GM21786 (cell line): Measurements from ENCODE around the gene BABAM2.

Experiments used
- ATAC-seq: cut with Tn5 transposase; IDR thresholded peaks from one replicate; pipeline ENCODE4 v1.9.1; 2021; ENCODE audit not compliant: unreplicated experiment

BABAM2 gene

DNA sequence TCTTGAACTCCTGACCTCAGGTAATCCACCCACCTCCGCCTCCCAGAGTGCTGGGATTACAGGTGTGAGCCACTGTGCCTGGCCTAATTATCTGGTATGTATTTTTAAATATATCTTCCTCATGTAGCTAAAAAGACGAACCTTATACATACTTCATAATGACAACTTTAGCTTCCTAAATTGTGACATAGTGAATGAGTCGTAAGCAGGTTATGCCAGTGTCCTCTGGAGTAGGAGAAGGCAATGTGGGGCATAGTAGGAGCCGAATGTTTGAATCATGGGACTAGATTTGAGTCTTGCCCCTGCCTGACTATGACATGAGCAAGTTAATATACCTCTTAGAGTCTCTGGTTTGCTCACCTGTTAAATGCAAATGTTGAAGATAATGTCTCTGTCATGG is 406.4 kb downstream of the BABAM2 start:
- ATAC-seq: no peak

DNA sequence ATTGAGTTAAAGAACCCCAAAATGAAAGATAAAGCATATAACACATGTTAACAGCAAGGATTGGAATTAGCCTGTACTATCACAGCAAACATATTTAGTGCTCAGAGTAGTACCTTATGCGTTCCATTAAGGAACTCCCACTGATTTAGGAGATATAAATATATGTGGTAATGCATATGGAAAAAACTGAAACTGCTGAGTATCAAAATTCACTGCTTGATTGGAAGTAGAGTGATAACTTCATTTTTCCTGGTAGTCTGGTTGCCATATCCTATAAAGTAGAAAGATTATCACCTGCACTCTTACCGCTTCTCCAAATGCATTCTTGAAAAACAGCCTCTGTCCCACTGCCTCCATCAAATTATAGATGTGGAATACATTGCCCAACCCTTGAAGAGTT is 407.0 kb downstream of the BABAM2 start:
- ATAC-seq: no peak

DNA sequence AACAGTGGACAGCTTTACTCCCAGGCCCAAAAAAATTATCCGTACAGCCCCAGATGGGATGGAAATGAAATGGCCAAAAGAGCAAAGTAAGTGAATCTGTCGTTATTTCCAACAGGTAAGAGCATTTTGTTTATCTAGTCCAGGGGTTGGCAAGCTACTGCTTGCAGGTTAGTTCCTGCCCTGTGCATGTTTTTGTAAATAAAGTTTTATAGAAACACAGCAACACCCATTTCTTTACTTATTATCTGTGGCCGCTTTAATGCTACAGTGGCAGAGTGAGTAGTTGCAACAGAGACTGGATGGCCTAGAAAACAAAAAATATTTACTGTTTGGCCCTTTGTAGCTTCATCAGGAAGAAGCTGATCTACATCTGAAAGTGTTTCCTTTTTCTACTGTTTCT is 407.9 kb downstream of the BABAM2 start:
- no peak for ATAC-seq

DNA sequence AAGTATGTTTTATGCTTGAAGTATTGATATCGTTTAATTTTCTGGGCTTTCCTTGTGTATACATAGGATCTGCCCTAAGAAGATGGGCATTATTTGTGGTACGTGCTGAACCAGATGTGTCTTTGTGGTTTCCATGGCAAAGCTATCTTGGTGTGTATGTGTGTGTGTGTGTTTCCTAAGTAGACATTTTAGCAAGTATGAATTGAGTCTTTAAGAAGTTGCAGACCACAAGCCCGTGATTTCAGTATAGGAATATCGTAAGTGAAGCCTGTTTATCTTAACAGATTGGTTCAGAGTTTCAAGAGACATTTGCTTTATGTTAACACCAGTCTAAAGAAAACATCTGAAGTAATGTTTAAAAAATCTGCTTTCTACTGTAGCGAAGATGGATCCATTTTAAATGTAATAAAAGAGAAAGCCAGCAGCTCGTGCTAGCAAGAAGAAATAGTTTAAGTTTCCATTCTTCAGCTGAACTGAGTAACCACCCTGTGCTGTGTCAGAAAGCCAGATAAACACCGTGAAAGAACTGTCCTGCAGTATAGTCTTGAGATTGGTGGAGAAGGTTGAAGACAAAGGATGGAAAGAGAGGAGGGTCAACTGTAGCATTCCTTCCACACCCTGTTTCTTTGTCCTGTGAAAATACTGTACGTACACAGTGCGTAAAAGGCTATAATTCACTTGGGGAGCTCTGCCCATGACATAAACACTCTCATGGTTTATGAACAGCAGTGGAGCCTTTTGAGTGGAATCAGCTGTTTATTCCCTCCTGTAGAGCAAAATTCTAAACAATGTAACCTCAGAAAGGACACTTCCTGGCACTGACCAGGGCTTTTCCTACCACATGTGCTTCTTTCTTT is 410.2 kb downstream of the BABAM2 start:
- no peak for ATAC-seq

DNA sequence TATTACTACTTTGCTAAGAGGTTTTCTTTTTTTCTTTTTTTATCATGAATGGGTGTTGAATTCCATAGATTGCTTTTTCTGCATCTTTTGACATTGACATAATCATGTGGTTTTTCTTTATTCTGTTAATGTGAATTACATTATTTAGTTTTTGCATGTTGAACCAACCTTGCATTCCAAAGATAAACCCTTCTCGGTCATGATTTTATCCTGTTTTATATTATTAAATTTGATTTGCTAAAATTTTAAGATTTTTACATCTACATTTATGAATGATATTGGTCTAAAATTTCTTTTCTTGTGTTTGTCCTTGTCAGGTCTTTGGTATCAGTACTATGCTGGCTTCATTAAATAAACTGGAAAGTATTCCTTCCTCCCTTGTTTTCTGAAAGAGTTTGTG is 414.7 kb downstream of the BABAM2 start:
- no peak for ATAC-seq

DNA sequence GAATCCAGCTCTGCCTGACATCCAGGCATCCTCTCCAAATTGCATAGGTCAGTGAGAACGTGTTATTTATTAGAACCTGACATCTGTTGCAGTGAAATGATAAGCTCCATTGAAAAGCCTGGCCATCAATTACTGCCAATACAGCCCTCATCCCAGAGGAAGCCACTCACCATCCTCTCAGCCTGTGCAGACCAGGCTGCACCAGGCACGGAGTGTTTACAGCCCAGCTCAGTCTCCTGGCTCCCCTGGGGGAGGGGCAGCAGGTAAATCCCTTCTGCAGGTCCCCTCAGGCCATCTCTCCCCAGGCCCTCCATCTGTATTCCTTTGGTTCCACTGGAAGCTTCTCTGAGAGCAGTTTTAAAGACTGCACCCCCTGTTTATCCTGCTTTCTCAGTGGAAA is 419.6 kb downstream of the BABAM2 start:
- no peak for ATAC-seq

DNA sequence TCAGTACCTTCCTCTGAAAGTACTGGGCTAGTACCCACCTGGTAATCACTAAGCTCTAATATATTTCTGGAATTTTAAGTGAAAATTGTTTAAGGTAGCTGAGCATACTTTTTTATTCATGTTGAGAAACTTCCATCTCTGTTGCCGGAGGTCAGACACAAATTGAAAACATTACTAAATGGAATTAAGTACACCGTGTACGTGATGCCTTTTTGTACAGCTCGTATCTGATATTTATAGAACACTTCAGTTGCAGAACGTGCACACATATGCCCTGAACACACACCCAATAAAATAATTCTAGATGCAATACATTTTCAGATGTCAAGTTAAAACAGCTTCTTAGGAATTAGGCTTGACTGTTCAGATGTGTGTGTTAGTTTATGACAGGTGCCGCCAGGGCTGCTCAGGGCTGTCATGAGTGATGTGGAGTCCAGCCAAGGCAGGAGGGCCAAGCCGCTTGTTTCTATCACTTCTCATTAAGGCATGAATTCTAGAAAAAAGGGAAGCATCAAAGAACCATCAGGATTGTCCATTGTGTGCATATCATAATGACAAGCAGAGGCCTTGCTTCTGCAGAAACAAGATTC is 421.2 kb downstream of the BABAM2 start:
- ATAC-seq: no peak

DNA sequence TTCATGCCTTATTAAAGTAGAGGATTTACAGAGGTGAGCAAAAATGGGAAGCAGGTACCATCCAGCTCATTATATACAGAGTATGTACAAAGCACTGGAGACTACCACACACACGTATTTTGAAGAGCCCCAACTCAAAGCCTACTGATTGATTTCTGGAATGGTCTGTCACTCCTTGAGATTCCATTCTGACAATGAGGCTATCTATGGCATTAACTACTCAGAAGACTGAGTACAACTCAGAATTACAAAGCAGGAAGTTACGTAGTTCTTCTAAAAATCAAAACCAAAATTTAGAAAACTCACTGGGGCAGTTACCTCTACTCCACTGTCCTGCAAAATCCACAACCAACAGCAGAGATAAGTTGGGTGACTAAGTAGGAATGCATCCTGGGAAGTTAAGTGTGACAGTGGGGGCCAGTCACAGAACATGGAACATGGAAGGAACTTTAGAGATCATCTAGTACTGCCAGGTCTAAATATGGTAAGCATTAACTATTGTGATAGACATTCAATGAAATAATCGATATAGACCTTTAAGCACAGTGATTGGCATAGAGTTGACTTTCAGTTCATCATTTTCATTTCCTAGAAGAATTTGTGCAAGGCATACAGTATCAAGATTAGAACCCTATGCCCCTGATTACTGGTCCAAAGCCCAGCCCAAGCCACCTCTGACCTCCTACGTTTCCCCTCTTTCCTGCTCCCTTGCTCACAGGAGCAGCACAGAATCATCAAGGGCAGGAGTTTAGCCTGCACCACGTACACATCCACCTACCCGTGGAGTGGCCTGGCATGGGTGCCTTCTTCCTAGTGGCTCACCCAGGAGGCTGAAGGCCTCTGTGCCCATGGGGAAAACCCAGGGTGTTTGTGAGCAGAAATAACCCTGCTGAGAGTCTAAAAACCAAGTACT is 422.0 kb downstream of the BABAM2 start:
- no peak for ATAC-seq

DNA sequence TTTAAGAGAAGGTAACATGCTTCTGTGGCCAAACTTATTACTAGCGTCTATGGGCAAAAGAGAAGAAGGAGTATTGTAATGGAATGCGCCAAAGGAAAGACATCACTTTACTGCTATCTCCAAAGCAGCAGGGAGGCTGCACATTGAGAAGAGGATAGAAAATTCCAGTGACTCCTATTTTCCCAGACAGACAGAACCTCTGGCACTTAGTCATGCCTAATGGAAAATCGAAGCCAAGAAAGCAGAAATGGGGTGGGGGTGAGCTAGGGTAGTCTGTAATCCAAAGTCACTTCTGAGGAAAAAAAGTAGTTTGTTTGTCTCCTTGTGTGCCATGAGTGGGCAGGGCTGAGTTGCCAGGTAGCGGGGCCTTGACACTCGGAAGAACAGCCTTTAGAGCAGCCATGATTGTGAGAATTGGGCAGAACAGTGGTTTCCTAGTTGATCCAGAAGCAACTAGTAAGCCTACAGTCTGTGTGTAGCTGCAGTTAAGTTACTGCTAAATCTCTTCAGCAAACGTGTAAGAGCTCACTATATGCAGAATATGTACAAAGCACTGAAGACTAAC is 422.8 kb downstream of the BABAM2 start:
- no peak for ATAC-seq

DNA sequence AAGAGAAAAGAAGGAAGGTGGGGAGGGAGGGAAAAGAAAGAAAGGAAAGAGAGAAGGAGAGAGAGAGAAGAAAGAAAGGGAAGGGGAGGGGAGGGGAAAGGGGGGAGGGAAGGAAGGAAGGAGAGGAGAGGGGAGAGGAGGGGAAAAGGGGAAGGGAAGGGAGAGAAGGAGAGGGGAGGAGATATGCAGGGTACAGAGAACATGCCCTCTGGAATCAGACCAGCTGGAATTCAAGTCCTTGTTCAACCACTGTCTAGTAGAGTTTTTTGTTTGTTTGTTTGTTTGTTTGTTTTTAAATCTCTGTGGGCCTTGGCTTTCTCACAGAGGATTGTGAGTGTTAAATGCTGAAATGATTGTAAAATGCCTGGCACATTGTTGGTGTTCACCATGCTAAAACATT is 424.4 kb downstream of the BABAM2 start:
- ATAC-seq: no peak

DNA sequence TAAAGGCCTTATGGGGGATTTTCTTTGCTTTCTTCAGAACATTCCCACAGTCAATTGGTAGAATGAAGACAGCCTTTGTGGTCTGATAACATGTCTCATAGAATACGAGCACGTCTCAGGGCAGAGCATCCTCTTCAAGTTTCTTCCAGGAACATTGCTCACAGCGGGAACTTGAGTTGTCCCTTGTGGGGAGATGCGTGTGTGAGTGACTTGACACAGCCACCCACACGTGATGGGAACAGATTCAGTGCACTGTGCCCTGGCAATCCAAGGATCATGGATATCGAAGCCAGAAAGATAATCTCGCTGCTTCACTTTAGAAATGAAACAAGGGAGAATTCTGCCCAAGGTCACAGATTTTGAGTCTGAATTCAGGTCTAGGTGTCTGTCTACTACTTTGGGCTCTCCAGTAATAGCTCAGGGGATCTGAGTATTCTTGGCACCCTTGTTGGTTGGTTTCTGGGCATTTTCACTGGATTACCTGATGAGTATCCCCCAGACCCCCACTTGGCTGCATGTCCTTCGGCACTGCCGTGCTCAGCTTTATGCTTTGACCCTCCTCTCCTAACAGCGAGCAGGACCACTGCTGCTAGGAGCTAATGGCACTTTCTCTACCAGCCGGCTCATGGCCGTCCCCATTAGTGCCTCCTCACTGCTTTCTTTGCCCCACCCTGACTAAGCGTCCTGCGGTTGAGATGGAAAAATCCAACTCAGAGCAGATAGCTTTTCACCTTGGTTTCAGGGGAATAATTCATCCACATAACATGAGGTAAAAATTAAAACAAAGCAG is 426.2 kb downstream of the BABAM2 start:
- no peak for ATAC-seq

DNA sequence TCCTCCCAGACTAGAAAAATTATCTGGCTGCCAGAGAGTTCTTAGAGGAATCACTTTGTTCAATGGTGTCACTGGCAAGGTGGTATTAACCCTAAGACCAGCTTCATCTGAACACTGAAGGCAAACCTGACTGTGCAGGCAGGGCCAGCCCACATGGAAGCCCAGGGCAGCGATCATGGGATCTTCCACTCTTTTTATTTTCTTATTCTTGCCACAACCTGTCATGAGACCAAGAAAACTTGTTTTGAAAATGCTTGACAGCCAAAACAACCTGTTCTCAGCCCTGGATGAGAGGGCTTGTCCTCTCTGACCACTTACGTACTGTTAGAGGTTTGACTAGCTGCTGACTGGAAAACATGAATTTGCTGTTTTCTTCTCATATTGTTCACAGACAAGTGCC is 426.9 kb downstream of the BABAM2 start:
- ATAC-seq: no peak

DNA sequence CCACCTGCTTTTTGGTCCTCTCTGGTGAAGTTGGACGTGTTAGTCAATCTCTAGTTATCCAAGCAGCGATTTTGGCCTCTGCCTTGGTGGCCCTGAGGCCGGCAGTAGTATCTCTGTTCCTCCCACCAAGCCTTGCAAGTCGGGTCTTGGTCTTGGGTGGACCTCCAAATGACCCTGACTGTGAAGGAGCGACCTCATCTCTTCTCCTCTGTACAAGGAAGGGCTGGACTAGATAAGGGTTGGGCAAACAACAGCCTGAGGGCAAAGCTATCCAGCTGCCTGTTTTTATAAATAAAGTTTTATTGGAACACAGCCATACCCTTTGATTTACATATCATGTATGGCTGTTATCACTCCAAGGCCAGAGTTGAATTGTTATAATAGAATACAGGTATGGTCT is 427.5 kb downstream of the BABAM2 start:
- no peak for ATAC-seq

DNA sequence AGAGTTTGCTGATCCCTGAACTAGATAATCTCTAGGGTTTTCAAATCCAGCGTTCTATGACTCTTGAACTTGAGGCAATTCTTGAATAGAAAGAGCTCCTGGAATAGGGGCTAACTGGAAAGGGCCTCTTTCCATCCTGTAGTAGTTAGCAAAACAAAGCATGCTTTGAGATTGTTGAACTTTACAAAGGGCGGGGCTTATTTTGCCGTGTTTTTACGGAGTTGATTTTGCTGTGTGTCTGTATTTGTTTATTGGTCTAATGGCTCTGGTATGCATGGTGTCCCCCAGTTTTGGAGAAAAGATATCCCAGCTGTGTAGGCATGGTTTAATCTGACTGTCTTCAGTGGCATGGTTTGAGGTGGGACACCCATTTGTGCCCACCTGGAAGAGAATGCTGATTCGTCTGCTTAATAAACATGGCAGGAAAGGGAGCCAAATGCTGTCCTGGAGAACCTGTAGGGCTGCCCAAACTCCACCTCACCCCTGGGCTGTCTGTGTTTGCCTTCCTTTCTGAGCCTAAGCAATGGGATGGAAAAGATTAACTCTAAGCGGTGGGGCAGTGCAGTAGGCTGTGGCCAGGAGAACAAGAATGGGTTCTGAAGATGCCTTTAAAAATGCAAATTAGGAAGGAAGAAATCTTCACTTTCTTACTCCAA is 428.1 kb downstream of the BABAM2 start:
- no peak for ATAC-seq

DNA sequence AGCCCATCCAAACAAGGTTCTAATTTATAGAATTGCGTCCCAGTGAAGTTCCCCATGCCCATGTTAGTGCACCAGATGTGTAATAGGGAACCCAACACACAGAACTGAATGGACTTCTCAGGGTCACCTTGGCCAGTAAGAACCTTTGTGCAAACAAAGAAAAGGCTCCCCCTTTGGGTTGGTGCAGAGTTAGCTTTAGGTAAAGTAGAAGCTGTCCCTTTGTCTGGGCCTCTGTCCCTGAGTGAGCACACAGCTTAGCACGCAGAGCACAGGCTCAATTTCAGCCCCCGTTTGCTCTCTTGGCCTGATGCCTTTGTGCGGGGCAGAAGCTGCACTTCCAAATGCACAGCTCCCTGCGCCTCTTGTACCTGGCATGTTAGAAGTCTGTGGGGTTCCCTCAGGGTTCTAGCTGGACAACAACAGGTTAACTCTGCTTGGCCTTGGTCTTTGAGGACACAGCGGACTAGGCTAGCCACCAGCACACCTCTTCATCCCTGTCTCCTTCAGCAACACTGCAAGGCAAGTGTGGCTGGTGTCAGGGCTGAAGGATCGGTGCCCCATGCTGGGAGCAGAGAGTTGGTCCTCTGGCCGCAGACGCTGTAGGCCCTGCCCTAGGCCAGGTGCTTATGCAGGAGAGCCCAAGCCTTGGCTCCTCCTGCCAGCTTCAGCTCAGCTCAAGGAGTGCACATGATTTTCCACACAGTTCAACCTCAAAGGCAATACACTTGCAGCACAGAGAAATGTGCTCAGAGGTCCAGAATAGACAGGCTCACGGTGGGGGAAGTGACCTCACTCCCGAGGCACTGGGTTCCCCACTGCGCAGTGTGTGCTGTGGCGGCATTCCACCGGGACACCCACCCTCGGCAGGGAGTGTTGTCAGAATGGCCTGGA is 428.8 kb downstream of the BABAM2 start:
- ATAC-seq: no peak

DNA sequence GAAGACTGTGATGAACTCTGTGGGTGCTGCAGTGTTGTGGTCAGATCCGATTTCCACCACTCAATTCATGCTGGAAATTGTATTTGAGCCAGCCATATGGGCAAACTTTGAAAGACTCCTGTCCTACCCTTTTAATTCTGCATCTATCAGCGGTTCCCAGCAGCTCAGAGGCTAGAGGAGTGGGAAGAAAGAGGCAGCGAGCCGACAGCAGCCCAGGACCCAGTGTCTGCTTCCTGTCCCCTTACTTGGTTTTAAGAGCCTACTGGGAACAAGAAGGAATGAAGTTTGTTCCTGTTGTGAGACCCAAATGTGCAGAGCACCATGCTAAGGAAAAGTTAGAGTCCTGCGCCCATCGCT is 429.5 kb downstream of the BABAM2 start:
- no peak for ATAC-seq

DNA sequence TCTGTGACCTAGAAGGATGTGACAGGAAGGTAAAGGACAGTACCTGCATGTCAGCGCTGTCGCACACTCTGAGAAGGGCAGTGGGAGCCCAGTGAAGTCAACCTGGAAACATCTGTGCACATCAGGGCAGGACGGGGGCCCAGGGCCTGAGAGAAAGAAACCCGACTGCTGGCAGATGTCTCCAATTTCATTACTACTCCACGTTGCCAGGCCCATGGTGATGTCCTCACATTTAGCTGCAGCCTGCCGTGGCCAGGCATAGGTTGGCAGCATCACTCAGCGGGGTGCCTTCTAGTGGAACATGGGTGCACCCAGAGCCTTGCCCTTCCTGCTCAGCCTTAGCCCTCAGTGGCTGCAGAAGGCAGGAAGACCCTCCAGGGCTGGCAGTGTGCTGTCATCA is 429.8 kb downstream of the BABAM2 start:
- ATAC-seq: no peak

DNA sequence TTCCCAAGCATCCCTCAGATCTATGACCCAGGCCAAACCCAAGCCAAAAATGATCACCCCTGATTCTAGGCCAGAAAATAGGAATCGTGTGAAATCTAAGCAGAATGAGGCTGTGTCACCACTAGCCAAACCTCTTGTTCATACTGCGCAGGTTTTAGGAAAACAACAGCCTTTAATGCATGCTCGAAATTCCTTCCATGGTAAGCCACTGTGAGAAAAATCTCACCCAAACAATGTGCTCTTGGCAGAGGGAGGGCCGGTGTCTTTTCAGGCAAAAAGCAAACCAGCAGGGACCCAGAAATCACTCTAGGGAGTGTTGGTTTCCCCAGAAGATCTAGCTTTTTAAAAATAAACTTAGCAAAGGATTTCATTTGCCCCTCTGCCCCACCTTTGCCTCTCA is 430.9 kb downstream of the BABAM2 start:
- ATAC-seq: no peak

DNA sequence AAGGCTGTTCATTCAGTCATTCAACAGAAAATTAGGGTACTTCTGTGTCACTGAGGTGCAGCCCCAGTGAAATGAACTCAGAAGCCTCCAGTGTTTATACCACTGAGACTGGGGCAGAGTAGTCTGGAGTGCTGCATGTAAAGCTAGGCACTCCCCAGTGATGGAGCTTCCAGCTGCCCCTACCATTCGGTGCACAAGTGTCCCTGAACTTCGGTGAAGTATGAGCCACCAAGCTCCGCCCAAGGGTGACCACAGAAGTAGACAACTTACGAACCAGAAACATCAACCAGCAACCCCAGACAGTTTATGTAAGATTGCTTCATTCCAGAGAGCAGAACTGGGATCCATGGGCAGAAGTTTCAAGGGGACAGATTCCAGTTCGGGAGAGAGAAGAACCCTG is 431.5 kb downstream of the BABAM2 start:
- ATAC-seq: no peak
